K562 (cell line): ENCODE measurements around the gene KLHDC7B. TPM values are rescaled to one million over a fixed set of nuclear protein-coding genes. Genes with fewer than 3 reads are reported as not detected.

Source experiments
- ARID3A ChIP-seq: IDR thresholded peaks from 2 replicates; pipeline ENCODE4 v1.6.1; 2012; ENCODE audit warnings: low read depth, low read length, improper control_type of control experiment, borderline replicate concordance
- ATF1 ChIP-seq, 2 experiments: fragments of 450-650 bp in 1 of 2; IDR thresholded peaks; 2 replicates each; pipeline ENCODE4 v1.6.1; 2016; ENCODE audit warnings: missing compliant biosample characterization in 1 of 2, missing genetic modification characterization in 1 of 2
- CUX1 ChIP-seq: fragments of 200-800 bp; sonication (Bioruptor generic); IDR thresholded peaks from 2 replicates; pipeline ENCODE4 v1.6.1; 2016; ENCODE audit warnings: missing genetic modification characterization, missing compliant biosample characterization
- DDX20 ChIP-seq: fragments of 450-650 bp; IDR thresholded peaks from 2 replicates; pipeline ENCODE4 v1.6.1; 2016; ENCODE audit warnings: missing genetic modification characterization, low read depth, mild to moderate bottlenecking, missing compliant biosample characterization, moderate library complexity
- HNRNPLL ChIP-seq: fragments of 200-400 bp; formaldehyde crosslinking; IDR thresholded peaks from 2 replicates; pipeline ENCODE4 v1.6.1; 2017; ENCODE audit warnings: low read length, low read depth, mild to moderate bottlenecking; ENCODE audit not compliant: poor library complexity, severe bottlenecking
- NKRF ChIP-seq: fragments of 450-650 bp; IDR thresholded peaks from 2 replicates; pipeline ENCODE4 v1.6.1; 2016; ENCODE audit warnings: borderline replicate concordance
- PYGO2 ChIP-seq: fragments of 450-650 bp; IDR thresholded peaks from 2 replicates; pipeline ENCODE4 v1.6.1; 2016; ENCODE audit warnings: mild to moderate bottlenecking, missing genetic modification characterization, moderate library complexity, missing compliant biosample characterization
- ZBTB5 ChIP-seq: fragments of 450-650 bp; IDR thresholded peaks from 2 replicates; pipeline ENCODE4 v1.6.1; 2017; ENCODE audit warnings: antibody characterized with exemption
- polyA plus RNA-seq, 8 experiments: library from polyadenylated mRNA; depleted of rRNA in 4 of 8; stranded (reverse) in 5 of 8; unstranded in 3 of 8; fragments of >200 nt; fragmentation: Nextera tagmentation in 2 of 8; fragmentation: Illumina TruSeq in 1 of 8; extraction: Ambion mirVana in 2 of 8; extraction: Trizol in 1 of 8; gene quantifications; 2 replicates each; pipeline versions ENCODE4 v1.2.1 to v1.2.3, GENCODE V29; 2011 to 2014; ENCODE audit warnings: inconsistent platforms in 1 of 8, missing spikeins in 1 of 8
- total RNA-seq, 7 experiments: library from RNA; depleted of rRNA in 6 of 7; stranded (reverse); fragments of >200 nt in 6 of 7; fragmentation: Illumina TruSeq in 2 of 7; extraction: Trizol in 2 of 7; gene quantifications; 2 replicates each; pipeline versions ENCODE4 v1.2.1 to v1.2.3, GENCODE V29; 2011 to 2021; ENCODE audit warnings: low replicate concordance in 1 of 7

Gene KLHDC7B
- total and polyA plus RNA-seq, 9 of the 15 experiments (the other 6 are each of a cell fraction or from before 2014, with no cell fraction given): 0.04 to 0.22 (median 0.05) TPM; not detected in 4

GRCh38 chr22:50546326-50547262, 895 bp downstream of the KLHDC7B start (continued):
- TF ChIP-seq CUX1: no peak
- TF ChIP-seq ARID3A: no peak
- no peak for TF ChIP-seq ATF1 (CRISPR knock-in tag; IDR thresholded peaks at IDR 0.05)
- no peak for TF ChIP-seq ATF1 (tag; IDR thresholded peaks at IDR 0.05)
- no peak for TF ChIP-seq PYGO2 (tag)
- TF ChIP-seq NKRF: no peak
- TF ChIP-seq DDX20 (tag): no peak
- TF ChIP-seq ZBTB5: no peak
- no peak for TF ChIP-seq HNRNPLL
